ENCODE measurements around the gene MED26. TPM values are rescaled to one million over a fixed set of nuclear protein-coding genes. Genes with fewer than 3 reads are reported as not detected.

Gene MED26
- total and polyA plus RNA-seq, 2 of the 8 experiments (the other 6 are each of a cell fraction or from before 2014, with no cell fraction given): 5.3 to 10.7 TPM

DNA sequence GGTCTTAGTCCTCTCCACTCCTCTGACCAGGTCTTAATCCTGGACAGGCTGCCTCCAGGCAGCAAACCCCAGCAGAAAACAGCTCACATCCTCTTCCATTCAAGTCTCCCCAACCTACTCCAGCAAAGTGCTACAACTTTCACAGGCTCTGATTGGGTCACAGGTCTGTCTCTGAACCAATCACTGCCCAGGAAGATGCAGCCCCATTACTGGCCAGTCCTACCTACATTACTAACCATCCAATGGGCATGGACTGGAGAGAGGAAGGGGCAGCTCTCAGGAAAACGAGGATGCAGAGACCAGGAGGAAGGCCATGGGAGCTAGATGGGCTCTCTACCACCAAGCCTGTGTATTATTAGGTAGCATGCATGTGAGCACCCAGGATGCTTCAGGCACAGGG lies 12.2 kb downstream of the MED26 start:
- Histone ChIP-seq H3K18ac (ENCODE audit: extremely low read depth, low read length) (no peak overlapping the region), H2BK12ac (ENCODE audit: low read depth, low read length) (no peak overlapping the region), H2BK120ac (replicated peaks; ENCODE audit: low read depth, low read length) (no peak overlapping the region), H3K23ac (ENCODE audit: insufficient read length) (no peak overlapping the region), H2BK20ac (ENCODE audit: low read length) (no peak overlapping the region), H4K20me1 (replicated peaks in 1 of 2; ENCODE audit: control insufficient read depth in 1 of 2, insufficient read depth in 2 of 2, low read length in 2 of 2) (peaks cover 38 to 63% of the 10 kb centered on the region in 2 experiments), H3K9me3 (ENCODE audit: insufficient read depth in 2 of 2, low read depth in 1 of 2, low read length in 1 of 2) (no peaks in the 10 kb centered on the region), H3K36me3 (ENCODE audit: control insufficient read depth in 2 of 4, insufficient read depth in 4 of 4, low read length in 3 of 4) (no peaks in the 10 kb centered on the region), H3K23me2 (ENCODE audit: low read depth, low read length) (no peaks in the 10 kb centered on the region), H2AK5ac (ENCODE audit: low read depth, low read length) (no peak overlapping the region), H3K27me3 (replicated peaks in 1 of 4; ENCODE audit: control insufficient read depth in 3 of 4, extremely low read depth in 1 of 4, insufficient read depth in 3 of 4, low read length in 3 of 4) (no peaks in the 10 kb centered on the region), H3K9ac (replicated peaks in 1 of 4; ENCODE audit: extremely low read depth in 1 of 4, low read depth in 3 of 4, low read length in 3 of 4) (no peak overlapping the region), H3K4me2 (ENCODE audit: insufficient read depth in 1 of 2, low read depth in 2 of 2, low read length in 2 of 2) (no peak overlapping the region; a peak in 1 of 4 replicates), H2AFZ (ENCODE audit: low read length) (no peak overlapping the region), H3K4me3 (ENCODE audit: extremely low read depth in 1 of 4, insufficient read depth in 2 of 4, low read depth in 3 of 4, low read length in 4 of 4) (no peak overlapping the region), H3K27ac (ENCODE audit: low read depth, low read length) (no peak overlapping the region), H3K4me1 (replicated peaks in 1 of 4; ENCODE audit: control insufficient read depth in 3 of 4, insufficient read depth in 4 of 4, low read length in 3 of 4) (peaks cover 0 to 7% (median 3%) of the 10 kb centered on the region in 4 experiments; a peak in 4 of 7 replicates), H3K4ac (replicated peaks; ENCODE audit: insufficient read length, low read depth, low read length) (no peak overlapping the region), H2BK15ac (ENCODE audit: low read length) (no peak overlapping the region), H3K14ac (ENCODE audit: insufficient read length) (no peak overlapping the region), H3K56ac (replicated peaks; ENCODE audit: insufficient read length, low read depth, low read length) (no peak overlapping the region), H4K5ac (ENCODE audit: insufficient read length, low read depth, low read length) (no peak overlapping the region), H4K8ac (ENCODE audit: extremely low read depth, insufficient read depth, low read length) (no peak overlapping the region), H3K79me1 (ENCODE audit: low read depth, low read length) (peaks cover 67% of the 10 kb centered on the region), H2BK5ac (ENCODE audit: low read depth, low read length) (no peak overlapping the region), H4K91ac (replicated peaks; ENCODE audit: insufficient read length, low read length) (no peak overlapping the region), H3K79me2 (ENCODE audit: control insufficient read depth in 1 of 2, insufficient read depth in 2 of 2, low read length in 2 of 2) (peaks cover 19 to 97% of the 10 kb centered on the region in 2 experiments)
- ChIA-PET CTCF (ENCODE audit: partially characterized antibody) (interaction anchor here (0.6 to 3.4 kb wide), 4 partner anchors 9 to 233 kb away, joined by 3 to 12 read pairs (median 3); no protein-coding TSS in a partner anchor), POLR2A (ENCODE audit: partially characterized antibody) (no interaction called here)
- no peak for DNase-seq (ENCODE audit: low read depth in 1 of 2, low spot score in 2 of 2)
- FAIRE-seq: no peak
- TF ChIP-seq SP1 (IDR thresholded peaks at IDR 0.05; ENCODE audit: low read depth, low read length) (0 out of 2 replicates have a peak, but pooled peaks have one; percentile 52), TEAD4 (IDR thresholded peaks at IDR 0.05; ENCODE audit: low read depth, low read length) (no peak), MAFK (IDR thresholded peaks at IDR 0.05; ENCODE audit: low read depth, low read length) (no peak), SIX5 (IDR thresholded peaks at IDR 0.05; ENCODE audit: low read depth, low read length) (no peak), RXRA (IDR thresholded peaks at IDR 0.05; ENCODE audit: insufficient read depth, low read depth, low read length) (no peak)
- 55% methylated on average over 1 of the region's 1 CpG; no CpG with 5 or more reads in 1 of the 2 experiments for WGBS, 2 experiments (ENCODE audit: extremely low coverage in 1 of 2, insufficient coverage in 1 of 2, insufficient read length in 1 of 2, insufficient replicate concordance in 2 of 2, low coverage in 1 of 2, low lambda C conversion rate in 2 of 2, missing lambda C conversion rate in 1 of 2)

All from H1 (cell line).